Measurements from ENCODE around the gene TLK1. TPM values are rescaled to one million over a fixed set of nuclear protein-coding genes. Genes with fewer than 3 reads are reported as not detected.

TLK1 gene
- total and polyA plus RNA-seq, 9 of the 15 experiments (the other 6 are each of a cell fraction or from before 2014, with no cell fraction given): 20.2 to 101 (median 40.5) TPM

GRCh38 chr2:171158790-171159371 lies 1.8 kb downstream of the TLK1 start (continued):
- TF ChIP-seq E2F1 (CRISPR knock-in tag; IDR thresholded peaks at IDR 0.05): no peak
- no peak for TF ChIP-seq RBM25 (IDR thresholded peaks at IDR 0.05; ENCODE audit: low read depth, low read length, severe bottlenecking)
- no peak for TF ChIP-seq PRDM10 (IDR thresholded peaks at IDR 0.05; ENCODE audit: partially characterized antibody)
- no peak for TF ChIP-seq MBD2 (IDR thresholded peaks at IDR 0.05; ENCODE audit: borderline replicate concordance, low read depth)
- TF ChIP-seq MYBL2 (IDR thresholded peaks at IDR 0.05; ENCODE audit: low read depth): peak; percentile 30; the same call in 1 of the 2 replicates
- no peak for TF ChIP-seq MYBL2 (CRISPR knock-in tag; IDR thresholded peaks at IDR 0.05; ENCODE audit: borderline replicate concordance)
- TF ChIP-seq ELK3 (CRISPR knock-in tag; IDR thresholded peaks at IDR 0.05): 0 out of 2 replicates have a peak, but pooled peaks have one; percentile 9
- no peak for TF ChIP-seq ZNF212 (CRISPR knock-in tag; IDR thresholded peaks at IDR 0.05)
- TF ChIP-seq ZBTB17 (CRISPR knock-in tag; IDR thresholded peaks at IDR 0.05): 0 out of 2 replicates have a peak, but pooled peaks have one; percentile 17
- TF ChIP-seq ATF4 (CRISPR knock-in tag; IDR thresholded peaks at IDR 0.05): no peak
- TF ChIP-seq PATZ1 (CRISPR knock-in tag; IDR thresholded peaks at IDR 0.05; ENCODE audit: borderline replicate concordance): no peak
- TF ChIP-seq ZNF77 (CRISPR knock-in tag; IDR thresholded peaks at IDR 0.05): no peak
- TF ChIP-seq PCBP2 (IDR thresholded peaks at IDR 0.05; ENCODE audit: low read depth, low read length, poor library complexity, severe bottlenecking): no peak

Measured in K562 (cell line).